Measurements from ENCODE around the gene CTNNBL1.

CTNNBL1 gene

GRCh38 chr20:37829128-37829527 lies 135.3 kb downstream of the CTNNBL1 start:
- Histone ChIP-seq H2BK120ac (ENCODE audit: low read depth, low read length) (no peak overlapping the region), H3K79me1 (replicated peaks; ENCODE audit: low read length, poor library complexity, severe bottlenecking) (peaks cover 20% of the 10 kb centered on the region), H3K27ac (ENCODE audit: low read length, poor library complexity, severe bottlenecking) (no peak overlapping the region), H4K91ac (ENCODE audit: low read length) (no peak overlapping the region), H2BK12ac (ENCODE audit: low read length in 2 of 2) (no peak overlapping the region), H3K14ac (ENCODE audit: low read length in 2 of 2) (no peak overlapping the region), H3K9ac (ENCODE audit: low read length) (no peak overlapping the region), H3K27me3 (ENCODE audit: control insufficient read depth in 1 of 2, insufficient read depth in 1 of 2, low read length in 2 of 2) (no peaks in the 10 kb centered on the region), H3K4ac (ENCODE audit: low read depth in 1 of 2, low read length in 2 of 2) (no peak overlapping the region), H3K4me3 (ENCODE audit: insufficient read depth in 1 of 2, low read depth in 1 of 2, low read length in 2 of 2) (no peak overlapping the region), H2BK15ac (ENCODE audit: low read depth, poor library complexity, severe bottlenecking) (no peak overlapping the region), H2AK5ac (ENCODE audit: low read length, severe bottlenecking) (no peak overlapping the region), H3K4me2 (ENCODE audit: low read length, poor library complexity, severe bottlenecking) (no peak overlapping the region), H3K36me3 (ENCODE audit: control insufficient read depth in 1 of 2, insufficient read depth in 2 of 2, low read depth in 1 of 2, low read length in 2 of 2) (peaks cover 2 to 9% of the 10 kb centered on the region in 2 experiments), H3K18ac (ENCODE audit: low read depth in 1 of 2, low read length in 2 of 2) (no peak overlapping the region), H3K4me1 (ENCODE audit: control insufficient read depth, insufficient read depth, low read depth, low read length) (no peaks in the 10 kb centered on the region), H2BK5ac (ENCODE audit: low read depth, low read length, poor library complexity, severe bottlenecking) (no peak overlapping the region), H4K8ac (ENCODE audit: low read length) (no peak overlapping the region), H2AFZ (ENCODE audit: low read depth, low read length) (no peak overlapping the region), H3K23ac (ENCODE audit: low read length in 2 of 2) (no peak overlapping the region), H3K9me3 (ENCODE audit: control insufficient read depth, low read length) (no peaks in the 10 kb centered on the region)
- WGBS = 84% methylated on average over 3 of the region's 3 CpGs
- no peak for DNase-seq

GRCh38 chr20:37833221-37833896 lies 139.5 kb downstream of the CTNNBL1 start:
- no peak overlapping the region for H3K4me2 ChIP-seq (ENCODE audit: low read length, poor library complexity, severe bottlenecking)
- 90% methylated on average over 7 of the region's 8 CpGs for WGBS
- peaks cover 23% of the 10 kb centered on the region for H3K79me1 ChIP-seq (replicated peaks; ENCODE audit: low read length, poor library complexity, severe bottlenecking)
- H3K4me3 ChIP-seq (ENCODE audit: insufficient read depth in 1 of 2, low read depth in 1 of 2, low read length in 2 of 2) = no peak overlapping the region
- no peak overlapping the region for H2AFZ ChIP-seq (ENCODE audit: low read depth, low read length)
- no peak overlapping the region for H2AK5ac ChIP-seq (ENCODE audit: low read length, severe bottlenecking)
- H2BK15ac ChIP-seq (ENCODE audit: low read depth, poor library complexity, severe bottlenecking) = no peak overlapping the region
- no peak overlapping the region for H2BK5ac ChIP-seq (ENCODE audit: low read depth, low read length, poor library complexity, severe bottlenecking)
- no peak overlapping the region for H3K18ac ChIP-seq (ENCODE audit: low read depth in 1 of 2, low read length in 2 of 2)
- H4K91ac ChIP-seq (ENCODE audit: low read length) = no peak overlapping the region
- no peak overlapping the region for H2BK120ac ChIP-seq (ENCODE audit: low read depth, low read length)
- H3K9ac ChIP-seq (ENCODE audit: low read length) = no peak overlapping the region
- H3K9me3 ChIP-seq (ENCODE audit: control insufficient read depth, low read length) = no peaks in the 10 kb centered on the region
- no peak overlapping the region for H3K4ac ChIP-seq (ENCODE audit: low read depth in 1 of 2, low read length in 2 of 2)
- peaks cover 0 to 2% of the 10 kb centered on the region in 2 experiments for H3K36me3 ChIP-seq (ENCODE audit: control insufficient read depth in 1 of 2, insufficient read depth in 2 of 2, low read depth in 1 of 2, low read length in 2 of 2)
- no peak overlapping the region for H3K23ac ChIP-seq (ENCODE audit: low read length in 2 of 2)
- H4K8ac ChIP-seq (ENCODE audit: low read length) = no peak overlapping the region
- H3K14ac ChIP-seq (ENCODE audit: low read length in 2 of 2) = no peak overlapping the region
- no peak for DNase-seq
- no peak overlapping the region for H3K27ac ChIP-seq (ENCODE audit: low read length, poor library complexity, severe bottlenecking)
- H3K4me1 ChIP-seq (ENCODE audit: control insufficient read depth, insufficient read depth, low read depth, low read length) = no peaks in the 10 kb centered on the region
- no peak overlapping the region for H2BK12ac ChIP-seq (ENCODE audit: low read length in 2 of 2)
- H3K27me3 ChIP-seq (ENCODE audit: control insufficient read depth in 1 of 2, insufficient read depth in 1 of 2, low read length in 2 of 2) = no peaks in the 10 kb centered on the region

GRCh38 chr20:37836926-37837325 lies 143.1 kb downstream of the CTNNBL1 start:
- Histone ChIP-seq H3K18ac (ENCODE audit: low read depth in 1 of 2, low read length in 2 of 2) (no peak overlapping the region), H3K36me3 (ENCODE audit: control insufficient read depth in 1 of 2, insufficient read depth in 2 of 2, low read depth in 1 of 2, low read length in 2 of 2) (peaks cover 0 to 20% of the 10 kb centered on the region in 2 experiments), H2AK5ac (ENCODE audit: low read length, severe bottlenecking) (no peak overlapping the region), H4K8ac (ENCODE audit: low read length) (no peak overlapping the region), H3K14ac (ENCODE audit: low read length in 2 of 2) (no peak overlapping the region), H2BK15ac (ENCODE audit: low read depth, poor library complexity, severe bottlenecking) (no peak overlapping the region), H2BK120ac (ENCODE audit: low read depth, low read length) (no peak overlapping the region), H3K27me3 (ENCODE audit: control insufficient read depth in 1 of 2, insufficient read depth in 1 of 2, low read length in 2 of 2) (no peaks in the 10 kb centered on the region), H2BK5ac (ENCODE audit: low read depth, low read length, poor library complexity, severe bottlenecking) (no peak overlapping the region), H4K91ac (ENCODE audit: low read length) (no peak overlapping the region), H2AFZ (ENCODE audit: low read depth, low read length) (no peak overlapping the region), H3K4me3 (ENCODE audit: insufficient read depth in 1 of 2, low read depth in 1 of 2, low read length in 2 of 2) (no peak overlapping the region), H3K9ac (ENCODE audit: low read length) (no peak overlapping the region), H2BK12ac (ENCODE audit: low read length in 2 of 2) (no peak overlapping the region), H3K23ac (ENCODE audit: low read length in 2 of 2) (no peak overlapping the region), H3K79me1 (replicated peaks; ENCODE audit: low read length, poor library complexity, severe bottlenecking) (peaks cover 19% of the 10 kb centered on the region), H3K4me2 (ENCODE audit: low read length, poor library complexity, severe bottlenecking) (no peak overlapping the region), H3K27ac (ENCODE audit: low read length, poor library complexity, severe bottlenecking) (no peak overlapping the region), H3K9me3 (ENCODE audit: control insufficient read depth, low read length) (no peaks in the 10 kb centered on the region), H3K4ac (ENCODE audit: low read depth in 1 of 2, low read length in 2 of 2) (no peak overlapping the region), H3K4me1 (ENCODE audit: control insufficient read depth, insufficient read depth, low read depth, low read length) (no peaks in the 10 kb centered on the region)
- no peak for DNase-seq
- WGBS = 70% methylated on average over 5 of the region's 5 CpGs

- H3K4me2 ChIP-seq (ENCODE audit: low read length, poor library complexity, severe bottlenecking) = no peak overlapping the region
- no peak overlapping the region for H3K4ac ChIP-seq (ENCODE audit: low read depth in 1 of 2, low read length in 2 of 2)
- no peak overlapping the region for H3K27ac ChIP-seq (ENCODE audit: low read length, poor library complexity, severe bottlenecking)
- H3K27me3 ChIP-seq (ENCODE audit: control insufficient read depth in 1 of 2, insufficient read depth in 1 of 2, low read length in 2 of 2) = no peaks in the 10 kb centered on the region
- no peak overlapping the region for H2BK12ac ChIP-seq (ENCODE audit: low read length in 2 of 2)
- H2AK5ac ChIP-seq (ENCODE audit: low read length, severe bottlenecking) = no peak overlapping the region
- H2AFZ ChIP-seq (ENCODE audit: low read depth, low read length) = no peak overlapping the region
- no peak overlapping the region for H3K23ac ChIP-seq (ENCODE audit: low read length in 2 of 2)
- H4K91ac ChIP-seq (ENCODE audit: low read length) = no peak overlapping the region
- no peaks in the 10 kb centered on the region for H3K9me3 ChIP-seq (ENCODE audit: control insufficient read depth, low read length)
- no peak overlapping the region for H3K14ac ChIP-seq (ENCODE audit: low read length in 2 of 2)
- peaks cover 17% of the 10 kb centered on the region for H3K79me1 ChIP-seq (replicated peaks; ENCODE audit: low read length, poor library complexity, severe bottlenecking)
- H4K8ac ChIP-seq (ENCODE audit: low read length) = no peak overlapping the region
- DNase-seq = no peak
- no peak overlapping the region for H3K9ac ChIP-seq (ENCODE audit: low read length)
- H3K36me3 ChIP-seq (ENCODE audit: control insufficient read depth in 1 of 2, insufficient read depth in 2 of 2, low read depth in 1 of 2, low read length in 2 of 2) = peaks cover 6 to 30% of the 10 kb centered on the region in 2 experiments
- no peak overlapping the region for H3K18ac ChIP-seq (ENCODE audit: low read depth in 1 of 2, low read length in 2 of 2)
- no peaks in the 10 kb centered on the region for H3K4me1 ChIP-seq (ENCODE audit: control insufficient read depth, insufficient read depth, low read depth, low read length)
- 80% methylated on average over 8 of the region's 8 CpGs for WGBS
- H2BK120ac ChIP-seq (ENCODE audit: low read depth, low read length) = no peak overlapping the region
- no peak overlapping the region for H3K4me3 ChIP-seq (ENCODE audit: insufficient read depth in 1 of 2, low read depth in 1 of 2, low read length in 2 of 2)
- no peak overlapping the region for H2BK15ac ChIP-seq (ENCODE audit: low read depth, poor library complexity, severe bottlenecking)
- no peak overlapping the region for H2BK5ac ChIP-seq (ENCODE audit: low read depth, low read length, poor library complexity, severe bottlenecking)
Measured at GRCh38 chr20:37837924-37838323, 144.1 kb downstream of the CTNNBL1 start.

All from mesenchymal stem cell (in vitro differentiated cells and primary cell).